HCT116 (cell line): Measurements from ENCODE around the gene CXCR5.

ENCODE experiments used
- EGR1 ChIP-seq: IDR thresholded peaks from 2 replicates; pipeline ENCODE4 v1.6.1; 2012; ENCODE audit warnings: low read depth
- EZH2 ChIP-seq: fragments of 200-600 bp; sonication (generic); IDR thresholded peaks from 2 replicates; pipeline ENCODE4 v1.6.1; 2017; ENCODE audit warnings: antibody characterized with exemption, mixed run types
- POLR2A ChIP-seq: IDR thresholded peaks from 2 replicates; pipeline ENCODE4 v1.7.0; 2011; ENCODE audit warnings: borderline replicate concordance; ENCODE audit not compliant: insufficient read depth, insufficient read length; ENCODE audit errors: extremely low read depth
- POLR2AphosphoS5 ChIP-seq: IDR thresholded peaks from 2 replicates; pipeline ENCODE4 v1.6.1; 2011; ENCODE audit warnings: mild to moderate bottlenecking, low read depth, low read length, moderate library complexity
- TF ChIP-seq, protein P1 (sequence below), 3 experiments: fragments of 200-600 bp in 1 of 3; sonication (generic) in 1 of 3; IDR thresholded peaks in 2 of 3; conservative IDR thresholded peaks in 1 of 3; 2 replicates each; pipeline ENCODE4 v1.5.1; 2012 to 2017; ENCODE audit warnings: low read depth in 2 of 3, low read length in 2 of 3, antibody characterized with exemption in 1 of 3, borderline replicate concordance in 1 of 3, control low read depth in 1 of 3, mild to moderate bottlenecking in 1 of 3, mixed read lengths in 1 of 3, mixed run types in 1 of 3, moderate library complexity in 1 of 3; ENCODE audit not compliant: insufficient read depth in 1 of 3
- TF ChIP-seq, protein P2 (sequence below): IDR thresholded peaks from 2 replicates; pipeline ENCODE4 v1.6.1; 2012; ENCODE audit warnings: low read depth

GRCh38 chr11:118918128-118918685 lies 34.5 kb downstream of the CXCR5 start:
- TF ChIP-seq, protein P1, sequence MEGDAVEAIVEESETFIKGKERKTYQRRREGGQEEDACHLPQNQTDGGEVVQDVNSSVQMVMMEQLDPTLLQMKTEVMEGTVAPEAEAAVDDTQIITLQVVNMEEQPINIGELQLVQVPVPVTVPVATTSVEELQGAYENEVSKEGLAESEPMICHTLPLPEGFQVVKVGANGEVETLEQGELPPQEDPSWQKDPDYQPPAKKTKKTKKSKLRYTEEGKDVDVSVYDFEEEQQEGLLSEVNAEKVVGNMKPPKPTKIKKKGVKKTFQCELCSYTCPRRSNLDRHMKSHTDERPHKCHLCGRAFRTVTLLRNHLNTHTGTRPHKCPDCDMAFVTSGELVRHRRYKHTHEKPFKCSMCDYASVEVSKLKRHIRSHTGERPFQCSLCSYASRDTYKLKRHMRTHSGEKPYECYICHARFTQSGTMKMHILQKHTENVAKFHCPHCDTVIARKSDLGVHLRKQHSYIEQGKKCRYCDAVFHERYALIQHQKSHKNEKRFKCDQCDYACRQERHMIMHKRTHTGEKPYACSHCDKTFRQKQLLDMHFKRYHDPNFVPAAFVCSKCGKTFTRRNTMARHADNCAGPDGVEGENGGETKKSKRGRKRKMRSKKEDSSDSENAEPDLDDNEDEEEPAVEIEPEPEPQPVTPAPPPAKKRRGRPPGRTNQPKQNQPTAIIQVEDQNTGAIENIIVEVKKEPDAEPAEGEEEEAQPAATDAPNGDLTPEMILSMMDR (IDR thresholded peaks at IDR 0.05 in 2 of 3, conservative IDR thresholded peaks at IDR 0.05 in 1 of 3; ENCODE audit: borderline replicate concordance in 1 of 3, insufficient read depth in 1 of 3, low read depth in 2 of 3, low read length in 2 of 3) = no peak
- TF ChIP-seq, protein P2, sequence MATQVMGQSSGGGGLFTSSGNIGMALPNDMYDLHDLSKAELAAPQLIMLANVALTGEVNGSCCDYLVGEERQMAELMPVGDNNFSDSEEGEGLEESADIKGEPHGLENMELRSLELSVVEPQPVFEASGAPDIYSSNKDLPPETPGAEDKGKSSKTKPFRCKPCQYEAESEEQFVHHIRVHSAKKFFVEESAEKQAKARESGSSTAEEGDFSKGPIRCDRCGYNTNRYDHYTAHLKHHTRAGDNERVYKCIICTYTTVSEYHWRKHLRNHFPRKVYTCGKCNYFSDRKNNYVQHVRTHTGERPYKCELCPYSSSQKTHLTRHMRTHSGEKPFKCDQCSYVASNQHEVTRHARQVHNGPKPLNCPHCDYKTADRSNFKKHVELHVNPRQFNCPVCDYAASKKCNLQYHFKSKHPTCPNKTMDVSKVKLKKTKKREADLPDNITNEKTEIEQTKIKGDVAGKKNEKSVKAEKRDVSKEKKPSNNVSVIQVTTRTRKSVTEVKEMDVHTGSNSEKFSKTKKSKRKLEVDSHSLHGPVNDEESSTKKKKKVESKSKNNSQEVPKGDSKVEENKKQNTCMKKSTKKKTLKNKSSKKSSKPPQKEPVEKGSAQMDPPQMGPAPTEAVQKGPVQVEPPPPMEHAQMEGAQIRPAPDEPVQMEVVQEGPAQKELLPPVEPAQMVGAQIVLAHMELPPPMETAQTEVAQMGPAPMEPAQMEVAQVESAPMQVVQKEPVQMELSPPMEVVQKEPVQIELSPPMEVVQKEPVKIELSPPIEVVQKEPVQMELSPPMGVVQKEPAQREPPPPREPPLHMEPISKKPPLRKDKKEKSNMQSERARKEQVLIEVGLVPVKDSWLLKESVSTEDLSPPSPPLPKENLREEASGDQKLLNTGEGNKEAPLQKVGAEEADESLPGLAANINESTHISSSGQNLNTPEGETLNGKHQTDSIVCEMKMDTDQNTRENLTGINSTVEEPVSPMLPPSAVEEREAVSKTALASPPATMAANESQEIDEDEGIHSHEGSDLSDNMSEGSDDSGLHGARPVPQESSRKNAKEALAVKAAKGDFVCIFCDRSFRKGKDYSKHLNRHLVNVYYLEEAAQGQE = no peak
- no peak for TF ChIP-seq EZH2
- no peak for TF ChIP-seq EGR1
- TF ChIP-seq POLR2A = no peak
- TF ChIP-seq POLR2AphosphoS5 = peak; percentile 61; the same call in 1 of the 2 replicates
